ENCODE data around the gene HRH3.

The HRH3 gene

DNA sequence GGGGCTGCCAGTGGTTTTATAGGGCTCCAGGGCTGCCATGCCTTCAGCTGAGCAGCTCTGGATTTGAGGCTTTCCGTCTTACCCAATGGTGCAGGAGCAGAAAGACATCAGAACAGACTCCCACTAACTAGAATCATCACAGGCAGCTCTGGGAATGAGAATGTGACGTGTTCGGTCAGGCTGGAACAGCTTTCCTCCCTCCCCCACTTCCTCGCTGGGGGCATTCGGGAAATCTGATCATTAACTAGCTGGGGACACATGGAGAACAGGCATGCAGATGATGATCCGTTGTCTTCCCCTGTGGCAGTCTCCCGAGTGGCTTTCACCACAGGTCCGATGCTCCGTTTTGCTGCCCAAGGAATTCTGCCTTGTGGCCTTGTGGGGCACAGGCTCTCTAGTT is 42.8 kb downstream of the HRH3 start:
- Histone ChIP-seq H3K4me3 (ENCODE audit: low read length) (no peak overlapping the region), H3K4me1 (ENCODE audit: control insufficient read depth, insufficient read depth, low read length) (peaks cover 6% of the 10 kb centered on the region), H3K27me3 (replicated peaks; ENCODE audit: control insufficient read depth, insufficient read depth, low read length) (no peaks in the 10 kb centered on the region), H3K36me3 (ENCODE audit: control insufficient read depth, insufficient read depth, low read length, severe bottlenecking) (peaks cover 28% of the 10 kb centered on the region), H3K9me3 (ENCODE audit: control insufficient read depth, low read length) (no peaks in the 10 kb centered on the region), H3K9ac (ENCODE audit: low read length) (no peak overlapping the region)
- no peak for DNase-seq (ENCODE audit: low read depth)

DNA sequence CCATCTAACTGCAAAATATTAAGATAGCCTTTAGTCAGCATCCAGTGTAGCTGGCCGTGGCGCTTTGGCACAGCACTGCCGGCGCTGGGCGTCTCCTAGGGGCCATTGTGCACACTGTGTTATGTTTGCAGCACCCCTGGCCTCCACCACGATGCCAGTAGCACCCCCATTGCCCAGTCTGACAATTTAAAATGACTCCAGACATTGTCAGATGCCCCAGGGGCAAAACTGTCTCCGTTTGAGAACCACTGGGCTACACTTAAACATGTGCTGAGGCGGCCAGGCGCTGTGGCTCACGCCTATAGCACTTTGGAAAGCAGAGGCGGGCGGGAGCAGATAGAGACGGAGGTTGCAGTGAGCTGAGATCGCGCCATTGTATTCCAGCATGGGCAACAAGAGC is 43.2 kb downstream of the HRH3 start:
- Histone ChIP-seq H3K36me3 (ENCODE audit: control insufficient read depth, insufficient read depth, low read length, severe bottlenecking) (peaks cover 28% of the 10 kb centered on the region), H3K9me3 (ENCODE audit: control insufficient read depth, low read length) (no peaks in the 10 kb centered on the region), H3K9ac (ENCODE audit: low read length) (no peak overlapping the region), H3K27me3 (replicated peaks; ENCODE audit: control insufficient read depth, insufficient read depth, low read length) (no peaks in the 10 kb centered on the region), H3K4me1 (ENCODE audit: control insufficient read depth, insufficient read depth, low read length) (peaks cover 3% of the 10 kb centered on the region), H3K4me3 (ENCODE audit: low read length) (no peak overlapping the region)
- DNase-seq (ENCODE audit: low read depth), result no peak

DNA sequence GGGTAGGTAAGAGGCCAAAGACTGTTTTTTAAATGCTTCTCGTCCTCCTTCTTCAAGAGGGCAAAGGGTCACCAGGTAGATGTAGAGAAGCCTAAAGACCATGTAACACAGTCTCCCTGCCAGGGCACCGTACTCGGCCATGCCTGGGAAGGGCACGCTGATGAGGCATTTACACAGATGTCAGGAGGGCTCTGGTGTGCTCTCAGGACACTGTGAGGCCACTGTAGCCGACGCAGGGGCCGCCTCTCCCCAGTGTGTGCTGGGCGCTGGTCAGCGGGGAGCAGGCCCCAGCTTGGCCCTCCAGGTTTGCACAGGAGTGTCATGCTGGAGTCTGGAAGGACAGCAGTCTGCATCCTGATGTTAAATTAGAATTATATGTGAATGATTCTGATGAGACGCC is 44.4 kb downstream of the HRH3 start:
- no peak overlapping the region for H3K9ac ChIP-seq (ENCODE audit: low read length)
- H3K9me3 ChIP-seq (ENCODE audit: control insufficient read depth, low read length), result no peaks in the 10 kb centered on the region
- H3K4me3 ChIP-seq (ENCODE audit: low read length), result no peak overlapping the region
- H3K36me3 ChIP-seq (ENCODE audit: control insufficient read depth, insufficient read depth, low read length, severe bottlenecking), result peaks cover 33% of the 10 kb centered on the region
- no peak for DNase-seq (ENCODE audit: low read depth)
- H3K27me3 ChIP-seq (replicated peaks; ENCODE audit: control insufficient read depth, insufficient read depth, low read length), result no peaks in the 10 kb centered on the region
- no peaks in the 10 kb centered on the region for H3K4me1 ChIP-seq (ENCODE audit: control insufficient read depth, insufficient read depth, low read length)

DNA sequence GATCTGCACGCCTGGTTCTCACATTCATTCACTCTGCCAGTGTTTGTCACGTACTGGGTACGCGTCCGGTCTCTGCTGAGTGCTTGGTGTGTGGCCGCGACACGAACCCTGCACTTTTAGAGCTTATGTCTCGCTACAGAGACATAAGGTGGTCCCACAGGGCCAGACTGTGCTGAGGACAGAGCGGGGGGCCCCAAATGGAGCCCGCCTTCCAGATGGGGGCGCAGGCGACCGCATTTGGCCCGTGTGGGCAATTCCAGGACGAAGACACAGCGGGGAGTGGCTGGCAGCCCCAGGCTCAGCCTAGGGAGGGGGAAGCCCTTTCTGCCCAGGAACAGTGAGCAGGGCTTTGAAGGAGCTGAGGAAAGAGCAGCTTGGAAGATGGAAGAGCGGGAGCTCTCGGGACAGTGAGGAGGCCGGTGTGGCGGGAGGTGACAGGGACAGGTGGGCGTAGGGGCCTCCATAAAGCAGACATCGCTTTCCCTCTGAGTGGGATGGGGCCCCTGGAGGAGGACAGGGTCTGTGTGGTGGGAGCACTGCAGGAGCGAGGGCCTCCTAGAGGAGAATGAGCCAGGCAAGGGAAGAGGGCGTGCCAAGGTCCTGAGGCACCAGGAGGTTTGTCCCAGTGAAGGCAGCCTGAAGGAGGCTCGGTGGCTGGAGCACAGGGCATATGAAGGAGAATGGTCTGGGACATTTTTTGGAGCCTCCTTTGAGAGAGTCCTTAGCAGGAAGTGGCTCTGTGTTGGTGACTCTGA is 45.0 kb downstream of the HRH3 start:
- Histone ChIP-seq H3K4me1 (ENCODE audit: control insufficient read depth, insufficient read depth, low read length) (no peaks in the 10 kb centered on the region), H3K36me3 (ENCODE audit: control insufficient read depth, insufficient read depth, low read length, severe bottlenecking) (peaks cover 29% of the 10 kb centered on the region), H3K9ac (ENCODE audit: low read length) (no peak overlapping the region), H3K4me3 (ENCODE audit: low read length) (no peak overlapping the region), H3K9me3 (ENCODE audit: control insufficient read depth, low read length) (no peaks in the 10 kb centered on the region), H3K27me3 (replicated peaks; ENCODE audit: control insufficient read depth, insufficient read depth, low read length) (no peaks in the 10 kb centered on the region)
- no peak for DNase-seq (ENCODE audit: low read depth)

DNA sequence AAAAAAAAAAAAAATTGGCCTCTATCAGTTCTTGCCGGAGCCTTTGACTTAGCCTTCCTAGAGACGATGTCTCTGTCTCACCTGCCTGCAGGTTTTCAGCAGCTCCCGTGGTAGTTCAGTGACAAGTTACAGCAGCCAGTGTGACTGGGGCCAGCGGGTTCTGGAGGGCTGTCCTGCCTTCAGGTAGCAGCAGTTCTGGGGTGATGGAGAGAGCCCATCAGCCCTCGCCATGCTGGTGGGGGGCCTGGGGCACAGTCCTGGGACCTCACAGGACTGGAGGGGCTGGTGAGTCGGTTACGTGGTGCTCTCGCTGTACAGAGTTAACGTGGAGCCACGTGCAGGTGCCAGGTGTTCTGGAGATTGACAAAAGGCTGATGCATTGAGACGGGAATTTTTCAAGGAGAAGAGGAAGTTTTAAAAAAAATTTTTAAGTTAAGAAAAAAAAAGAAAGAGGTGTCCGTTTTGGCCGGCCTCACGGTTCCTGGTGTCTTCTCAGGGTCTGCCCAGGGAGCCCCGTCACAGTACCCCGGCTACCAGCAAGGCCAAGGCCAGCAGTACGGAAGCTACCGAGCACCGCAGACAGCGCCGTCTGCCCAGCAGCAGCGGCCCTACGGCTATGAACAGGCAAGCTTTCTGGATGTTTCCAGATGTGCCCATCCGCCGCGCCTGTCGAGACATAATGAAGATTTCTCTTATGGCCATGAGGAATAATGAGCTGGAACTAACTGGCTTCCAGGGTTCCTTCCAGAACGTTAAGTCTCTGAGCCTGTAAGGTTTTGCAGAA is 45.9 kb downstream of the HRH3 start:
- no peak overlapping the region for H3K4me3 ChIP-seq (ENCODE audit: low read length)
- no peaks in the 10 kb centered on the region for H3K4me1 ChIP-seq (ENCODE audit: control insufficient read depth, insufficient read depth, low read length)
- no peak for DNase-seq (ENCODE audit: low read depth)
- H3K9ac ChIP-seq (ENCODE audit: low read length), result no peak overlapping the region
- H3K9me3 ChIP-seq (ENCODE audit: control insufficient read depth, low read length), result no peaks in the 10 kb centered on the region
- peaks cover 32% of the 10 kb centered on the region for H3K36me3 ChIP-seq (ENCODE audit: control insufficient read depth, insufficient read depth, low read length, severe bottlenecking)
- no peaks in the 10 kb centered on the region for H3K27me3 ChIP-seq (replicated peaks; ENCODE audit: control insufficient read depth, insufficient read depth, low read length)

DNA sequence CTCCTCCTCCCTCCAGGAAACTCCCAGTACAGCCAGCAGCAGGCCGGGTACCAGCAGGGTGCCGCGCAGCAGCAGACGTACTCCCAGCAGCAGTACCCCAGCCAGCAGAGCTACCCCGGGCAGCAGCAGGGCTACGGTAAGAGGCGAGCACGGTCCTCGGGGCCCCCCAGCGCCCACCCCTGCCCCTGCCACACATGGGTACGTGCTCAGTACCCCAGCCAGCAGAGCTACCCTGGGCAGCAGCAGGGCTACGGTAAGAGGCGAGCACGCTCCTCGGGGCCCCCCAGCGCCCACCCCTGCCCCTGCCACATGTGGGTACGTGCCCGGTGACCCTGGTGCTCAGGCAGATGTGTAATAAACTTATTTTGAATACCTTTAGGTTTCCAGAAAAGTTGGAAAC is 47.4 kb downstream of the HRH3 start:
- Histone ChIP-seq H3K9me3 (ENCODE audit: control insufficient read depth, low read length) (no peaks in the 10 kb centered on the region), H3K27me3 (replicated peaks; ENCODE audit: control insufficient read depth, insufficient read depth, low read length) (no peaks in the 10 kb centered on the region), H3K9ac (ENCODE audit: low read length) (no peak overlapping the region), H3K4me3 (ENCODE audit: low read length) (no peak overlapping the region), H3K4me1 (ENCODE audit: control insufficient read depth, insufficient read depth, low read length) (no peaks in the 10 kb centered on the region), H3K36me3 (ENCODE audit: control insufficient read depth, insufficient read depth, low read length, severe bottlenecking) (peaks cover 44% of the 10 kb centered on the region)
- DNase-seq (ENCODE audit: low read depth), result no peak

DNA sequence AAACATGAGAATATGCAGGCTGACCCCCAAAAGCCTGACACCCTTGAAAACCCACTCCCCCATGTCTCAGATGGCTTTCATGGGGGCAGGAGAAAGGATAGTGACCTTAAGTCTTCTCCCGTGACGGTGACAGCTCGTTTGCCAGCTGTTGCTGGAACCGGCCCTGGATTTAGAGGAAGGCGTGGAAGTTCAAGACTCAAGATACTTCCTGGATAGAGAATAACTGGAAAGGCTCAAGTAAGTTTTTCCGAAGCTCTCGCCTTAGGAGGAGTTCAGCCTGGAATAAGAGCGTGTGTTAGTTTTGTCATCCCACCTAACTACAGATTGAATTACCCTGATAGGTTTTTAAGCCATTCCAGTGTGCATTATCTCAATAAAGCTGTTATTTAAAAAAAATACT is 48.8 kb downstream of the HRH3 start:
- DNase-seq (ENCODE audit: low read depth), result no peak
- Histone ChIP-seq H3K4me3 (ENCODE audit: low read length) (no peak overlapping the region), H3K9me3 (ENCODE audit: control insufficient read depth, low read length) (no peaks in the 10 kb centered on the region), H3K9ac (ENCODE audit: low read length) (no peak overlapping the region), H3K36me3 (ENCODE audit: control insufficient read depth, insufficient read depth, low read length, severe bottlenecking) (peaks cover 44% of the 10 kb centered on the region), H3K4me1 (ENCODE audit: control insufficient read depth, insufficient read depth, low read length) (peaks cover 2% of the 10 kb centered on the region), H3K27me3 (replicated peaks; ENCODE audit: control insufficient read depth, insufficient read depth, low read length) (no peaks in the 10 kb centered on the region)

DNA sequence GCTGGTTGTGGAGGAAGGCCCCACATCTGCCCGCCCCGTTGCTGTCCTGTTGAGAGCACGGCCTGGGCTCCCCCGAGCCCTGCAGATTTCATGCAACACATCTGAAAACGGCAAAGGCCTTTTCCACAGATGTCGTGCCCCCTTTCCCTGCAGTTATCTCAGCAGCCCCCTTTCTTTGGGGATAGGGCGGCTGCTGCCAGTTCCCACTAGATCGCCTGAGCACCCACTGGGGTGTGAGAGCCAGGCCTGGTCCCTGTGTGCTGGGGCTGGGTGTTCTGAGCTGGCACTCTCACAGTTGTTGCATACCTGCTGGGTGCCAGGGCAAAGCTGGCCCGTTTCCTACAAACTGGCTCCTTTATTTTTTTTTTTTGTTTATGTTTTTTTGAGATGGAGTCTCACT is 49.5 kb downstream of the HRH3 start:
- H3K9ac ChIP-seq (ENCODE audit: low read length), result no peak overlapping the region
- no peak overlapping the region for H3K4me3 ChIP-seq (ENCODE audit: low read length)
- H3K27me3 ChIP-seq (replicated peaks; ENCODE audit: control insufficient read depth, insufficient read depth, low read length), result no peaks in the 10 kb centered on the region
- DNase-seq (ENCODE audit: low read depth), result no peak
- no peaks in the 10 kb centered on the region for H3K9me3 ChIP-seq (ENCODE audit: control insufficient read depth, low read length)
- H3K36me3 ChIP-seq (ENCODE audit: control insufficient read depth, insufficient read depth, low read length, severe bottlenecking), result peaks cover 41% of the 10 kb centered on the region
- peaks cover 8% of the 10 kb centered on the region for H3K4me1 ChIP-seq (ENCODE audit: control insufficient read depth, insufficient read depth, low read length)

DNA sequence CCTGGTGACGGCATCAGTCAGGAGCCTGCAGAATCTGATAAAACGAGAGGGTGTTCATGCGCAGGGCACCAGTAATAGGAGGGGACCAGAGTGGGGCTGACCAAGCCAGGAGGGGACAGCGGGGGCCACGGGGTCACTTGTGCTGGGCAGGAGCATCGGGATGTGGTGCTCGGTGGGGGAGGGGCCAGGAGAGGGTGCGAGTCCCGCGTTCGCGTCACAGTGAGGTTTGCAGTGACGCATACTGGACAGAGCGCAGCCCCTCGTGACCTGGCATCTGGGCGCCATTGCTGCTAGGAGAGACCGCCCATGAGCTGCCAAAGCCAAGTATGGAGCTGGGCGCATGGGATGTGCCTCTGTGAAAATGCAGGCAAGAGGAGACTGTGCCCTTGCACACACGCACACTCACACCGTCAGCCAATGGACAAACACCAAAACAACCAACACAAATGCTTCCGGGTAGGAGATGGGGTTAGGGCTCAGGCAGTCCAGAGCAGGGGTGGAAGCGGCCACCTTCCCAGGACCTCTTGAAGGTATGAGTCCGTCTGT is 51.1 kb downstream of the HRH3 start:
- H3K36me3 ChIP-seq (ENCODE audit: control insufficient read depth, insufficient read depth, low read length, severe bottlenecking), result peaks cover 44% of the 10 kb centered on the region
- H3K27me3 ChIP-seq (replicated peaks; ENCODE audit: control insufficient read depth, insufficient read depth, low read length), result no peaks in the 10 kb centered on the region
- H3K4me3 ChIP-seq (ENCODE audit: low read length), result no peak overlapping the region
- no peak for DNase-seq (ENCODE audit: low read depth)
- H3K9me3 ChIP-seq (ENCODE audit: control insufficient read depth, low read length), result no peaks in the 10 kb centered on the region
- H3K4me1 ChIP-seq (ENCODE audit: control insufficient read depth, insufficient read depth, low read length), result peaks cover 8% of the 10 kb centered on the region
- H3K9ac ChIP-seq (ENCODE audit: low read length), result no peak overlapping the region

DNA sequence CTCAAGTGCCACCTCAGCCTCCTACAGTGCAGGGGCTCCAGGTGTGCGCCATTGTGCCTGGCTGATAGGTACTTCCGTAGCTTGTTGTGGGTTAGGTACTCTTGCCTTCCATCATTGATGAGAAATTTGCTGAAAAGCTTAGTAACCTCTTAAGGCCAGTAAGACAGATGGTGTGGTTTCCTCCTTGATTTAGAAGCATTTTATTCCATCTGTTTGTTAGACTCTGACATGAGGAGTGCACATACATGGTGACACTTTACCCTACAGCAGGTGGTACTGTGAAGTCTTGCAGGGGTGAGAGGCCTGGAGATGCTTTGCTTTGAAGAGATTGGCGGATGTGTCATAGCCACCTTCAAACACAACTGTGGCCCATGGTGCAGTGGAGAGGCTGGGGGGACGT is 52.0 kb downstream of the HRH3 start:
- no peak overlapping the region for H3K9ac ChIP-seq (ENCODE audit: low read length)
- no peak overlapping the region for H3K4me3 ChIP-seq (ENCODE audit: low read length)
- no peaks in the 10 kb centered on the region for H3K9me3 ChIP-seq (ENCODE audit: control insufficient read depth, low read length)
- no peak for DNase-seq (ENCODE audit: low read depth)
- H3K4me1 ChIP-seq (ENCODE audit: control insufficient read depth, insufficient read depth, low read length), result peaks cover 8% of the 10 kb centered on the region
- peaks cover 47% of the 10 kb centered on the region for H3K36me3 ChIP-seq (ENCODE audit: control insufficient read depth, insufficient read depth, low read length, severe bottlenecking)
- no peaks in the 10 kb centered on the region for H3K27me3 ChIP-seq (replicated peaks; ENCODE audit: control insufficient read depth, insufficient read depth, low read length)

DNA sequence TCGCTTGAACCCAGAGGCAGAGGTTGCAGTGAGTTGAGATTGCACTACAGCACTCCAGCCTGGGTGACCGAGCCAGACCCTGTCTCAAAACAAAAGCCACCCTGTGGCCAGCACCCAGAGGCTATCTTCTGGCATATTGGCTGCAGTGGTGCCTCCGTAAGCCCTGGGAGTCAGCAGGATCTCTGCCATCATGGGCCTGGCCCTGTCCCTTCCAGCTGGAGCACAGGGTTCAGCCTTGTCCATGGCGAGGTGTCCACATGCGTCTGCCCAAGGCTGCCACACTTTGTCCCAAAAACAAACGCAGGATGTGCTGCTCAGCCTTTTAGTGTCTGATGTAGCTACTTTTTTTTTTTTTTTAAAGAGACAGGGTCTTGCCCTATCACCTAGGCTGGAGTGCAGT is 52.6 kb downstream of the HRH3 start:
- no peaks in the 10 kb centered on the region for H3K27me3 ChIP-seq (replicated peaks; ENCODE audit: control insufficient read depth, insufficient read depth, low read length)
- H3K4me3 ChIP-seq (ENCODE audit: low read length), result no peak overlapping the region
- DNase-seq (ENCODE audit: low read depth), result no peak
- H3K36me3 ChIP-seq (ENCODE audit: control insufficient read depth, insufficient read depth, low read length, severe bottlenecking), result peaks cover 50% of the 10 kb centered on the region
- no peaks in the 10 kb centered on the region for H3K9me3 ChIP-seq (ENCODE audit: control insufficient read depth, low read length)
- no peak overlapping the region for H3K9ac ChIP-seq (ENCODE audit: low read length)
- H3K4me1 ChIP-seq (ENCODE audit: control insufficient read depth, insufficient read depth, low read length), result peaks cover 8% of the 10 kb centered on the region
